Measurements from ENCODE around the gene WDR5B. TPM values are rescaled to one million over a fixed set of nuclear protein-coding genes. Genes with fewer than 3 reads are reported as not detected.
"Not testable (repeated sequence)": the region's sequence is repeated elsewhere in the genome, so short reads cannot be mapped to it uniquely, and the experiment has no call there.

The WDR5B gene
- total RNA-seq, 1 experiment from 2014 or later: 4.4 TPM

DNA sequence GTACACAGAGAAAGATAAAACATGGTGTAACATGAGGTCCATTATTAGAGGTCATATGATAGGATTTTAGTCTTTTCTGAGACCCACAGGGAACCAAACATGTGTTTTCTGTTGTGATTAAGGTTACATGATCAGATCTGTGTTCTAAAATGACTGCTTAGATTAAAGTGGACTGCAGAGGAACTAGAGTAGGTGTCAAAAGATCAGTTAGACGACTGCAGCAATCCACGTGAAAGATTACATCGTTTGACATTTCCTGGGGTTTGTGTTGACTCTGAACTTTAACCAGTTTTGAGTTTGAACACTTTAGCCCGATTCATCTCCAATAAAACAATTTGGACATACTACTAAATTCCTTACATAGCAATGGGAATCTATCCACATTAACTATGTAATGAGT is 37.9 kb downstream of the WDR5B start:
- no peak for DNase-seq
- no peak overlapping the region for H3K4me3 ChIP-seq (ENCODE audit: low read depth, low read length)
- TF ChIP-seq, protein P1, sequence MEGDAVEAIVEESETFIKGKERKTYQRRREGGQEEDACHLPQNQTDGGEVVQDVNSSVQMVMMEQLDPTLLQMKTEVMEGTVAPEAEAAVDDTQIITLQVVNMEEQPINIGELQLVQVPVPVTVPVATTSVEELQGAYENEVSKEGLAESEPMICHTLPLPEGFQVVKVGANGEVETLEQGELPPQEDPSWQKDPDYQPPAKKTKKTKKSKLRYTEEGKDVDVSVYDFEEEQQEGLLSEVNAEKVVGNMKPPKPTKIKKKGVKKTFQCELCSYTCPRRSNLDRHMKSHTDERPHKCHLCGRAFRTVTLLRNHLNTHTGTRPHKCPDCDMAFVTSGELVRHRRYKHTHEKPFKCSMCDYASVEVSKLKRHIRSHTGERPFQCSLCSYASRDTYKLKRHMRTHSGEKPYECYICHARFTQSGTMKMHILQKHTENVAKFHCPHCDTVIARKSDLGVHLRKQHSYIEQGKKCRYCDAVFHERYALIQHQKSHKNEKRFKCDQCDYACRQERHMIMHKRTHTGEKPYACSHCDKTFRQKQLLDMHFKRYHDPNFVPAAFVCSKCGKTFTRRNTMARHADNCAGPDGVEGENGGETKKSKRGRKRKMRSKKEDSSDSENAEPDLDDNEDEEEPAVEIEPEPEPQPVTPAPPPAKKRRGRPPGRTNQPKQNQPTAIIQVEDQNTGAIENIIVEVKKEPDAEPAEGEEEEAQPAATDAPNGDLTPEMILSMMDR (IDR thresholded peaks at IDR 0.05; ENCODE audit: insufficient read depth in 1 of 2, low read depth in 1 of 2, low read length in 1 of 2, severe bottlenecking in 1 of 2, unreplicated experiment in 1 of 2): no peak
- H3K4me1 ChIP-seq: peaks cover 6% of the 10 kb centered on the region
- Mint-ChIP-seq H3K36me3 (ENCODE audit: insufficient read depth, unreplicated experiment) (peaks cover 29% of the 10 kb centered on the region), H3K9me3 (ENCODE audit: unreplicated experiment) (no peaks in the 10 kb centered on the region), H3K4me1 (ENCODE audit: low read depth, unreplicated experiment) (no peaks in the 10 kb centered on the region), H3K27me3 (ENCODE audit: insufficient read depth, unreplicated experiment) (no peaks in the 10 kb centered on the region), H3K4me3 (ENCODE audit: unreplicated experiment) (no peak overlapping the region), H3K27ac (ENCODE audit: unreplicated experiment) (peak overlapping the region; percentile 33)
- no peaks in the 10 kb centered on the region for H3K36me3 ChIP-seq (ENCODE audit: control insufficient read depth, insufficient read depth, low read length)
- no peaks in the 10 kb centered on the region for H3K9me3 ChIP-seq
- no TSS peak for BruUV-seq (replicated peaks)
- intact Hi-C loops (cut with micrococcal nuclease; ENCODE audit: unreplicated experiment): no loop called here
- CTCF ChIA-PET: no interaction called here
- POLR2A ChIA-PET: no interaction called here
- no peaks in the 10 kb centered on the region for H3K27me3 ChIP-seq (replicated peaks; ENCODE audit: control insufficient read depth, insufficient read depth, low read length)

DNA sequence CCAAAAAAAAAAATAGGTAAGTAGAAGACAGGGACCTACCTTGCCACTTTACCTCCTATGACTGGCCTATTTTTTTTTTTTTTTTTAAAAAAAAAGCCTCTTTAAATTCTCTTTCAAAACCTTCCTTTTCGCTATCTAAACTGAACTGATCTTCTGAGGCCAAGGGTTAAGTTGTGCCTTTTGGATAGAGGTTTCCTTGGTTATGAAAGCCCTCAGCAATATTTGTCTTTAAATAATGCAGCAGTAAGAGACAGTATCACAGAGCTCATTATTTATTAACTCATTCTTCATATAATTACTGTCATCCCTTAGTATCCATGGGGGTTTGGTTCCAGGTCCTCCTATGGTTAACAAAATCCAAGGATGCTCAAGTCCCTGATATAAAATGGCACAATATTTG is 41.8 kb downstream of the WDR5B start:
- no peak overlapping the region for H3K27ac Mint-ChIP-seq (ENCODE audit: unreplicated experiment)
- no peaks in the 10 kb centered on the region for H3K27me3 ChIP-seq (replicated peaks; ENCODE audit: control insufficient read depth, insufficient read depth, low read length)
- H3K27me3 Mint-ChIP-seq (ENCODE audit: insufficient read depth, unreplicated experiment): no peaks in the 10 kb centered on the region
- no TSS peak for BruUV-seq (replicated peaks)
- no peak overlapping the region for H3K4me3 ChIP-seq (ENCODE audit: low read depth, low read length)
- TF ChIP-seq, protein P1 (IDR thresholded peaks at IDR 0.05; ENCODE audit: insufficient read depth in 1 of 2, low read depth in 1 of 2, low read length in 1 of 2, severe bottlenecking in 1 of 2, unreplicated experiment in 1 of 2): no peak
- H3K4me1 ChIP-seq: peaks cover 6% of the 10 kb centered on the region; the same call in 1 of the 2 replicates
- no peaks in the 10 kb centered on the region for H3K9me3 Mint-ChIP-seq (ENCODE audit: unreplicated experiment)
- no peak for DNase-seq
- POLR2A ChIA-PET: interaction anchor here (0.7 kb wide), 1 partner anchor 10 kb away, joined by 5 read pairs; no protein-coding TSS in a partner anchor
- peaks cover 6% of the 10 kb centered on the region for H3K4me1 Mint-ChIP-seq (ENCODE audit: low read depth, unreplicated experiment)
- H3K36me3 ChIP-seq (ENCODE audit: control insufficient read depth, insufficient read depth, low read length): 0 out of 2 replicates have a peak, but pooled peaks cover 2% of the 10 kb centered on the region
- no peaks in the 10 kb centered on the region for H3K9me3 ChIP-seq
- H3K4me3 Mint-ChIP-seq (ENCODE audit: unreplicated experiment): no peak overlapping the region
- intact Hi-C loops (cut with micrococcal nuclease; ENCODE audit: unreplicated experiment): no loop called here
- peaks cover 34% of the 10 kb centered on the region for H3K36me3 Mint-ChIP-seq (ENCODE audit: insufficient read depth, unreplicated experiment)
- CTCF ChIA-PET: no interaction called here

DNA sequence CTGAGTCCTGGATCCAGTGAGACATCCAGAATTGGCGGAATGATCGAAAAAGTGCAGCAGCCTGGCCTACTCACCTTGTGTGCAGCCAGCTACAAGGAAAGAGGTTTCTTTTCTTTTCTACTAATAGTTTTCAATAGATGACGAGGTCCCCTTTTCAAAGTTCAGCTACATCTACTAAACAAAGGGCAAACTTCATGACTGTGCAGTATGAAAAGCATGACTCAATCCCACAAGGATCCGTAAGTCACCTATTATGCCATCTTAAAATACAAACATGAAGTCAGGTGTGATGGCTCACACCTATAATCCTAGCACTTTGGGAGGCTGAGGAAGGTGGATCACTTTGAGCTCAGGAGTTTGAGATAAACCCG is 49.5 kb downstream of the WDR5B start:
- Mint-ChIP-seq H3K9me3 (ENCODE audit: unreplicated experiment) (no peaks in the 10 kb centered on the region), H3K4me1 (ENCODE audit: low read depth, unreplicated experiment) (peaks cover 33% of the 10 kb centered on the region), H3K27me3 (ENCODE audit: insufficient read depth, unreplicated experiment) (no peaks in the 10 kb centered on the region), H3K36me3 (ENCODE audit: insufficient read depth, unreplicated experiment) (peaks cover 48% of the 10 kb centered on the region), H3K4me3 (ENCODE audit: unreplicated experiment) (no peak overlapping the region), H3K27ac (ENCODE audit: unreplicated experiment) (peak overlapping the region; percentile 76)
- DNase-seq: no peak
- 0 out of 2 replicates have a peak, but pooled peaks cover 5% of the 10 kb centered on the region for H3K36me3 ChIP-seq (ENCODE audit: control insufficient read depth, insufficient read depth, low read length)
- H3K27me3 ChIP-seq (replicated peaks; ENCODE audit: control insufficient read depth, insufficient read depth, low read length): no peaks in the 10 kb centered on the region
- no peaks in the 10 kb centered on the region for H3K9me3 ChIP-seq
- peaks cover 49% of the 10 kb centered on the region for H3K4me1 ChIP-seq
- intact Hi-C loops (cut with micrococcal nuclease; ENCODE audit: unreplicated experiment): loop anchor here (10.0 kb wide), 2 partner anchors 58 to 532 kb away; partner anchors contain the start of genes EAF2 and IQCB1
- no peak overlapping the region for H3K4me3 ChIP-seq (ENCODE audit: low read depth, low read length)
- no TSS peak for BruUV-seq (replicated peaks)
- CTCF ChIA-PET: interaction anchor here (1.3 kb wide), 1 partner anchor 18 kb away, joined by 4 read pairs; the partner anchor contains the start of gene FAM162A
- POLR2A ChIA-PET: interaction anchor here (0.6 to 1.5 kb wide), 2 partner anchors 17 to 18 kb away, joined by 4 to 5 read pairs; partner anchors contain the start of gene FAM162A
- TF ChIP-seq, protein P1 (IDR thresholded peaks at IDR 0.05; ENCODE audit: insufficient read depth in 1 of 2, low read depth in 1 of 2, low read length in 1 of 2, severe bottlenecking in 1 of 2, unreplicated experiment in 1 of 2): no peak

DNA sequence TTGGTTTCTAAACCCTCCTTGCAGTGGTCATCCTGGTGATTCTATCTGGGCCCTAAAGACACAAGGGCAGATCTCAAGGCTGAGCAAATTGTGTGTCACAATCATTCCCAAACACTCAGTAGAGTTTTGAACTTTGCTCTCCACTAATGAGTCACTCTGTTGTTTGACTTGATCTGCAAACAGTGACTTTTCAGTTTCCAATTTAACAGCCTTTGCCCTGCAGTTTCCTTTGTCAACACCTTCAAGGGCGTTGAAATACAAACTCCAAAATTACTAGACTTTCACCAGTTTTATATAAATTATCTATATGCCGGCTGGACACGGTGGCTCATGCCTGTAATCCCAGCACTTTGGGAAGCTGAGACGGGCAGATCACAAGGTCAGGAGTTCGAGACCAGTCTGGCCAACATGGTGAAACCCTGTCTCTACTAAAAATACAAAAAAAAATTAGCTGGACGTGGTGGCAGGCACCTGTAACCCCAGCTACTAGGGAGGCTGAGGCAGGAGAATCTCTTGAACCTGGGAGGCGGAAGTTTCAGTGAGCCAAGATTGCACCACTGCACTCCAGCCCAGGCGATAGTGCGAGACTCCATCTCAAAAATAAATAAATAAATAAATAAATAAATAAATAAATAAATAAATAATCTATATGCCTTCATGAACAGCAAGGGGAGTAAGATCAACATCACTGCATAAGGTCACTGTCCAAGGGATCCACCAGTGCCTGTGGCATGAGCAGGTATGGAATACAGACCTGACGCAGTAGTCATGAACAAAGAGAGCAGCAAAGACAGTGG is 50.1 kb downstream of the WDR5B start:
- H3K9me3 ChIP-seq; H3K9me3 Mint-ChIP-seq (ENCODE audit: unreplicated experiment); BruUV-seq (replicated peaks); H3K27me3 ChIP-seq (replicated peaks; ENCODE audit: control insufficient read depth, insufficient read depth, low read length); H3K27me3 Mint-ChIP-seq (ENCODE audit: insufficient read depth, unreplicated experiment); H3K4me3 ChIP-seq (ENCODE audit: low read depth, low read length); H3K36me3 ChIP-seq (ENCODE audit: control insufficient read depth, insufficient read depth, low read length): not testable (repeated sequence)
- Mint-ChIP-seq H3K4me3 (ENCODE audit: unreplicated experiment) (peak overlapping the region; percentile 48), H3K36me3 (ENCODE audit: insufficient read depth, unreplicated experiment) (peaks cover 42% of the 10 kb centered on the region), H3K27ac (ENCODE audit: unreplicated experiment) (peak overlapping the region; percentile 76), H3K4me1 (ENCODE audit: low read depth, unreplicated experiment) (peaks cover 28% of the 10 kb centered on the region)
- peak; percentile 50 to 76 for DNase-seq
- CTCF ChIA-PET: interaction anchor here (1.1 to 1.3 kb wide), 2 partner anchors 18 to 50 kb away, joined by 3 to 4 read pairs; partner anchors contain the start of genes FAM162A and WDR5B
- H3K4me1 ChIP-seq: peaks cover 49% of the 10 kb centered on the region
- POLR2A ChIA-PET: interaction anchor here (0.6 to 1.5 kb wide), 2 partner anchors 17 to 18 kb away, joined by 4 to 5 read pairs; partner anchors contain the start of gene FAM162A
- intact Hi-C loops (cut with micrococcal nuclease; ENCODE audit: unreplicated experiment): loop anchor here (1.0 to 10.0 kb wide), 3 partner anchors 19 to 531 kb away; partner anchors contain the start of genes EAF2, FAM162A and IQCB1
